ENCODE measurements around the gene FGD3.

GRCh38 chr9:93011114-93011513 is 63.8 kb downstream of the FGD3 start:
- TF ChIP-seq EZH2 (optimal IDR thresholded peaks at IDR 0.05; ENCODE audit: low read depth, low read length) (no peak), CTCF (IDR thresholded peaks at IDR 0.05; ENCODE audit: low read length) (no peak), EZH2phosphoT487 (IDR thresholded peaks at IDR 0.05; ENCODE audit: low read length) (no peak)
